ENCODE data around the gene ZFPM1.

GRCh38 chr16:88576307-88576706 is 123.2 kb downstream of the ZFPM1 start:
- TF ChIP-seq CTCF (IDR thresholded peaks at IDR 0.05) (no peak), POLR2AphosphoS5 (IDR thresholded peaks at IDR 0.05; ENCODE audit: insufficient read depth in 1 of 2, low read depth in 1 of 2) (no peak)
